H1 (cell line): ENCODE results near the gene XCL1. TPM values are rescaled to one million over a fixed set of nuclear protein-coding genes. Genes with fewer than 3 reads are reported as not detected.

Experiments
- CTCF ChIA-PET: fragments of 300-600 bp; sonication (Branson Sonifier 250); formaldehyde crosslinking; loops from one replicate; lab custom pipeline; 2021; ENCODE audit not compliant: partially characterized antibody; lab: Charles Lee
- POLR2A ChIA-PET: fragments of 300-600 bp; sonication (Branson Sonifier 250); formaldehyde crosslinking; loops from one replicate; lab custom pipeline; 2021; ENCODE audit warnings: inconsistent platforms; ENCODE audit not compliant: partially characterized antibody; lab: Charles Lee
- DNase-seq, 2 experiments: peaks; one replicate each; pipeline versions ENCODE4 v3.0.0 to v3.0.0-alpha.2; 2010 to 2022; ENCODE audit warnings: low spot score in 2 of 2, low read depth in 1 of 2, mixed read lengths in 1 of 2
- FAIRE-seq: peaks from 2 replicates; lab custom pipeline; 2011; peaks lifted over from hg19 to GRCh38; lab: Jason Lieb, UNC
- H2AFZ ChIP-seq: 2 replicates; pipeline ENCODE4 v1.8.1; 2012; ENCODE audit warnings: low read length, inconsistent platforms
- H2AK5ac ChIP-seq: 2 replicates; pipeline ENCODE4 v1.6.1; 2013; ENCODE audit warnings: low read depth, low read length
- H2BK120ac ChIP-seq: replicated peaks from 2 replicates; pipeline ENCODE3; 2013; ENCODE audit warnings: low read depth, low read length, inconsistent platforms
- H2BK12ac ChIP-seq: 2 replicates; pipeline ENCODE4 v1.6.1; 2013; ENCODE audit warnings: low read depth, low read length
- H2BK15ac ChIP-seq: 2 replicates; pipeline ENCODE4 v1.6.1; 2013; ENCODE audit warnings: low read length
- H2BK20ac ChIP-seq: 2 replicates; pipeline ENCODE4 v1.6.1; 2013; ENCODE audit warnings: low read length
- H2BK5ac ChIP-seq: 2 replicates; pipeline ENCODE4 v1.6.1; 2013; ENCODE audit warnings: low read depth, low read length
- H3K14ac ChIP-seq: 2 replicates; pipeline ENCODE4 v1.6.1; 2013; ENCODE audit warnings: inconsistent platforms; ENCODE audit not compliant: insufficient read length
- H3K18ac ChIP-seq: 2 replicates; pipeline ENCODE4 v1.6.1; 2013; ENCODE audit warnings: low read length; ENCODE audit errors: extremely low read depth
- H3K23ac ChIP-seq: 2 replicates; pipeline ENCODE4 v1.6.1; 2013; ENCODE audit warnings: inconsistent platforms; ENCODE audit not compliant: insufficient read length
- H3K23me2 ChIP-seq: 2 replicates; pipeline ENCODE4 v1.6.1; 2013; ENCODE audit warnings: low read depth, low read length
- H3K27ac ChIP-seq: 2 replicates; pipeline ENCODE4 v1.6.1; 2011; ENCODE audit warnings: low read depth, low read length, inconsistent platforms
- H3K27me3 ChIP-seq, 4 experiments: replicated peaks in 1 of 4; 1 replicate in 1 of 4; 2 replicates in 3 of 4; pipeline versions ENCODE4 v1.6.1 to v1.8.1; 2011 to 2013; ENCODE audit warnings: low read length in 3 of 4, mild to moderate bottlenecking in 3 of 4, inconsistent platforms in 2 of 4, mixed read lengths in 2 of 4, moderate library complexity in 1 of 4; ENCODE audit not compliant: control insufficient read depth in 3 of 4, insufficient read depth in 3 of 4; ENCODE audit errors: extremely low read depth in 1 of 4
- H3K36me3 ChIP-seq, 4 experiments: 2 replicates each; pipeline versions ENCODE4 v1.6.1 to v1.8.1; 2011 to 2013; ENCODE audit warnings: mild to moderate bottlenecking in 4 of 4, low read length in 3 of 4, moderate library complexity in 2 of 4, control low read depth in 1 of 4, inconsistent platforms in 1 of 4; ENCODE audit not compliant: insufficient read depth in 4 of 4, control insufficient read depth in 2 of 4
- H3K4ac ChIP-seq: replicated peaks from 2 replicates; pipeline ENCODE3; 2013; ENCODE audit warnings: low read length, low read depth, mixed read lengths, inconsistent platforms; ENCODE audit not compliant: insufficient read length
- H3K4me1 ChIP-seq, 4 experiments: replicated peaks in 1 of 4; 1 replicate in 1 of 4; 2 replicates in 3 of 4; pipeline versions ENCODE4 v1.6.1 to v1.8.1; 2011 to 2013; ENCODE audit warnings: low read length in 3 of 4, inconsistent platforms in 2 of 4, mixed read lengths in 1 of 4; ENCODE audit not compliant: insufficient read depth in 4 of 4, control insufficient read depth in 3 of 4
- H3K4me2 ChIP-seq, 2 experiments: 2 replicates each; pipeline versions ENCODE4 v1.6.1 to v1.8.1; 2011 to 2013; ENCODE audit warnings: low read depth in 2 of 2, low read length in 2 of 2, control low read depth in 1 of 2, inconsistent platforms in 1 of 2, mild to moderate bottlenecking in 1 of 2; ENCODE audit not compliant: insufficient read depth in 1 of 2
- H3K4me3 ChIP-seq, 4 experiments: fragments of 200-600, 300-600 bp in 1 of 4; sonication (generic), shearing (Covaris generic), sonication (Bioruptor Twin) in 1 of 4; 2 replicates each; pipeline versions ENCODE4 v1.5.1 to v1.8.1; 2011 to 2016; ENCODE audit warnings: low read length in 4 of 4, low read depth in 3 of 4, control low read depth in 2 of 4, inconsistent platforms in 2 of 4, mild to moderate bottlenecking in 2 of 4, mixed read lengths in 1 of 4, moderate library complexity in 1 of 4; ENCODE audit not compliant: insufficient read depth in 2 of 4; ENCODE audit errors: extremely low read depth in 1 of 4
- H3K56ac ChIP-seq: replicated peaks from 2 replicates; pipeline ENCODE3; 2013; ENCODE audit warnings: low read depth, mild to moderate bottlenecking, mixed read lengths, low read length, inconsistent platforms; ENCODE audit not compliant: insufficient read length
- H3K79me1 ChIP-seq: 2 replicates; pipeline ENCODE4 v1.6.1; 2013; ENCODE audit warnings: low read depth, low read length, control low read depth
- H3K79me2 ChIP-seq, 2 experiments: 2 replicates each; pipeline versions ENCODE4 v1.6.1 to v1.8.1; 2012 to 2013; ENCODE audit warnings: low read length in 2 of 2, mild to moderate bottlenecking in 2 of 2, inconsistent platforms in 1 of 2; ENCODE audit not compliant: insufficient read depth in 2 of 2, control insufficient read depth in 1 of 2
- H3K9ac ChIP-seq, 4 experiments: replicated peaks in 1 of 4; 1 replicate in 1 of 4; 2 replicates in 3 of 4; pipeline versions ENCODE4 v1.6.1 to v1.8.1; 2011 to 2013; ENCODE audit warnings: low read depth in 3 of 4, low read length in 3 of 4, control low read depth in 2 of 4, mild to moderate bottlenecking in 2 of 4, moderate library complexity in 2 of 4, inconsistent platforms in 1 of 4; ENCODE audit errors: extremely low read depth in 1 of 4
- H3K9me3 ChIP-seq, 2 experiments: 2 replicates each; pipeline versions ENCODE4 v1.6.1 to v1.8.1; 2012 to 2013; ENCODE audit warnings: mild to moderate bottlenecking in 2 of 2, moderate library complexity in 2 of 2, control low read depth in 1 of 2, inconsistent platforms in 1 of 2, low read depth in 1 of 2, low read length in 1 of 2, mixed read lengths in 1 of 2; ENCODE audit not compliant: insufficient read depth in 2 of 2
- H4K20me1 ChIP-seq, 2 experiments: replicated peaks in 1 of 2; 2 replicates each; pipeline versions ENCODE3 to v1.8.1; 2011 to 2013; ENCODE audit warnings: inconsistent platforms in 2 of 2, low read length in 2 of 2, mild to moderate bottlenecking in 1 of 2; ENCODE audit not compliant: insufficient read depth in 2 of 2, control insufficient read depth in 1 of 2
- H4K5ac ChIP-seq: 2 replicates; pipeline ENCODE4 v1.6.1; 2013; ENCODE audit warnings: low read length, low read depth, mixed read lengths, inconsistent platforms; ENCODE audit not compliant: insufficient read length
- H4K8ac ChIP-seq: 2 replicates; pipeline ENCODE4 v1.8.0; 2013; ENCODE audit warnings: mild to moderate bottlenecking, moderate library complexity, low read length, inconsistent platforms; ENCODE audit not compliant: insufficient read depth; ENCODE audit errors: extremely low read depth
- H4K91ac ChIP-seq: replicated peaks from 2 replicates; pipeline ENCODE3; 2013; ENCODE audit warnings: low read length, mixed read lengths, inconsistent platforms; ENCODE audit not compliant: insufficient read length
- BCL11A ChIP-seq, 2 experiments: IDR thresholded peaks; one replicate each; pipeline ENCODE4 v1.6.1; 2011; ENCODE audit warnings: low read depth in 2 of 2, low read length in 2 of 2, mild to moderate bottlenecking in 2 of 2
- CEBPB ChIP-seq: IDR thresholded peaks from 2 replicates; pipeline ENCODE4 v1.6.1; 2012; ENCODE audit warnings: low read depth, low read length
- CHD1 ChIP-seq: IDR thresholded peaks from 2 replicates; pipeline ENCODE4 v1.6.1; 2012; ENCODE audit warnings: low read depth, low read length, improper control_type of control experiment
- EGR1 ChIP-seq: IDR thresholded peaks from 2 replicates; pipeline ENCODE4 v1.6.1; 2011; ENCODE audit warnings: low read depth, low read length, borderline replicate concordance
- EP300 ChIP-seq, 2 experiments: IDR thresholded peaks; 1 replicate in 1 of 2; 2 replicates in 1 of 2; pipeline ENCODE4 v1.6.1; 2011 to 2012; ENCODE audit warnings: low read depth in 2 of 2, low read length in 2 of 2, mild to moderate bottlenecking in 2 of 2, borderline replicate concordance in 1 of 2, inconsistent platforms in 1 of 2, moderate library complexity in 1 of 2
- FOSL1 ChIP-seq: IDR thresholded peaks from 2 replicates; pipeline ENCODE4 v1.6.1; 2011; ENCODE audit warnings: mild to moderate bottlenecking, low read depth, low read length, moderate library complexity; ENCODE audit not compliant: insufficient read depth
- GABPA ChIP-seq: IDR thresholded peaks from 2 replicates; pipeline ENCODE4 v1.6.1; 2011; ENCODE audit warnings: mild to moderate bottlenecking, low read length, moderate library complexity, borderline replicate concordance; ENCODE audit not compliant: insufficient read depth
- HDAC2 ChIP-seq, 2 experiments: fragments of 300-600 bp in 1 of 2; sonication (generic) in 1 of 2; IDR thresholded peaks; 2 replicates each; pipeline ENCODE4 v1.6.1; 2011 to 2012; ENCODE audit warnings: low read depth in 2 of 2, low read length in 2 of 2, mild to moderate bottlenecking in 2 of 2, moderate library complexity in 2 of 2, borderline replicate concordance in 1 of 2, inconsistent platforms in 1 of 2
- KDM4A ChIP-seq: IDR thresholded peaks from one replicate; pipeline ENCODE4 v1.7.1; 2012; ENCODE audit warnings: low read depth, mild to moderate bottlenecking, moderate library complexity, low read length, inconsistent platforms; ENCODE audit not compliant: severe bottlenecking
- PHF8 ChIP-seq: fragments of 200-600 bp; sonication (generic); conservative IDR thresholded peaks from 2 replicates; pipeline ENCODE4 v1.7.1; 2012; ENCODE audit warnings: low read depth, mild to moderate bottlenecking, inconsistent platforms, low read length, moderate library complexity
- RXRA ChIP-seq: IDR thresholded peaks from 2 replicates; pipeline ENCODE4 v1.6.1; 2011; ENCODE audit warnings: low read depth, mild to moderate bottlenecking, low read length, moderate library complexity; ENCODE audit not compliant: insufficient read depth
- SP1 ChIP-seq: IDR thresholded peaks from 2 replicates; pipeline ENCODE4 v1.6.1; 2011; ENCODE audit warnings: low read depth, low read length
- SP4 ChIP-seq: IDR thresholded peaks from 2 replicates; pipeline ENCODE4 v1.6.1; 2012; ENCODE audit warnings: low read length, inconsistent platforms
- TBP ChIP-seq: IDR thresholded peaks from 2 replicates; pipeline ENCODE4 v1.6.1; 2011; ENCODE audit warnings: low read depth, low read length, improper control_type of control experiment
- TEAD4 ChIP-seq: IDR thresholded peaks from 2 replicates; pipeline ENCODE4 v1.6.1; 2012; ENCODE audit warnings: low read depth, low read length, inconsistent platforms, mixed read lengths
- WGBS, 2 experiments: shearing (Covaris generic) in 1 of 2; methylation state at CpG; one replicate each; pipeline versions ENCODE4 v1.1.6 to v1.1.7; 2013 to 2015; ENCODE audit warnings: low lambda C conversion rate in 2 of 2, mixed read lengths in 2 of 2, inconsistent platforms in 1 of 2, low coverage in 1 of 2, missing lambda C conversion rate in 1 of 2; ENCODE audit not compliant: insufficient replicate concordance in 2 of 2, insufficient coverage in 1 of 2, insufficient read length in 1 of 2; ENCODE audit errors: extremely low coverage in 1 of 2, missing lambda C conversion rate in 1 of 2; 5-methylcytosine and 5-hydroxymethylcytosine counted together
- polyA plus RNA-seq, 7 experiments: library from polyadenylated mRNA; depleted of rRNA in 3 of 7; stranded (reverse) in 5 of 7; unstranded in 2 of 7; fragments of >200 nt in 5 of 7; fragments of 200-250 nt in 2 of 7; gene quantifications; 1 replicate in 5 of 7; 2 replicates in 1 of 7; 4 replicates in 1 of 7; pipeline versions ENCODE4 v1.2.1 to v1.2.3, GENCODE V29; 2011 to 2013; ENCODE audit warnings: missing spikeins in 2 of 7, mixed read lengths in 2 of 7
- total RNA-seq: library from RNA; stranded (reverse); fragmentation: NEBNext Ultra II Directional; extraction: Animal tissue kit (Norgen Biotek cat#: 25700); gene quantifications from 2 replicates; pipeline ENCODE4 v1.2.1, GENCODE V29; 2021

The XCL1 gene
- total and polyA plus RNA-seq, 2 of the 8 experiments (the other 6 are each of a cell fraction or from before 2014, with no cell fraction given): 0.39 to 0.63 TPM

DNA sequence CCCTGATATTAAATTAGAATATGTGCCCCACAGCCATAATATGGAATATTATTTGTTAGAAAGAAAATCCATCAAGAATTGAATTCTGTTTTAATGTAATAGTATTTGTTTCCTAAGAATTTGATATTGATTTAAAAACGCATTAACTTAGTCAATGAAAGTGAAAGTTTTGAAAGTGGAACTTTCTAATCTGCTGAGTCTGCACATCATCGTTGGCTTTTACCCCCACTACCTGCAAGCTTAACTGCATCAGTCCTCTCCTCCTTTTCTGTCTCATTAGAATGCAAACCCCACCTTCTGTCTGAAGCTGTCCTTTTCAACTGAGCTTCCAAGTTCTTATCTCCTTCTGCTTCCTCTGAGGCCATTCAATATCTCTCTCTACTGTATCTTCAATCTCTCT, 42.5 kb downstream of the XCL1 start:
- CTCF ChIA-PET: interaction anchor here (0.8 to 3.0 kb wide), 5 partner anchors 15 to 730 kb away, joined by 3 to 18 read pairs (median 3); no protein-coding TSS in a partner anchor
- no peak overlapping the region for H3K9ac ChIP-seq
- no peak overlapping the region for H3K14ac ChIP-seq
- H3K4me2 ChIP-seq: no peak overlapping the region
- no peak overlapping the region for H3K27ac ChIP-seq
- H2BK20ac ChIP-seq: no peak overlapping the region
- no peak for DNase-seq
- no peaks in the 10 kb centered on the region for H3K79me1 ChIP-seq
- H3K23ac ChIP-seq: no peak overlapping the region
- no peak overlapping the region for H2BK120ac ChIP-seq
- H3K27me3 ChIP-seq: no peaks in the 10 kb centered on the region
- no peak overlapping the region for H3K18ac ChIP-seq
- H3K36me3 ChIP-seq: no peaks in the 10 kb centered on the region
- WGBS, 2 experiments: 82% methylated on average over 2 of the region's 2 CpGs; no CpG with 5 or more reads in 1 of the 2 experiments
- no peaks in the 10 kb centered on the region for H4K20me1 ChIP-seq
- no peak overlapping the region for H2BK12ac ChIP-seq
- no peak overlapping the region for H2AFZ ChIP-seq
- H2AK5ac ChIP-seq: no peak overlapping the region
- no peak overlapping the region for H2BK15ac ChIP-seq
- H3K4me3 ChIP-seq: no peak overlapping the region
- no peak for FAIRE-seq
- H4K8ac ChIP-seq: no peak overlapping the region
- H3K79me2 ChIP-seq: no peaks in the 10 kb centered on the region
- no peak overlapping the region for H3K4ac ChIP-seq
- H4K5ac ChIP-seq: no peak overlapping the region
- no peaks in the 10 kb centered on the region; the same call in 1 of the 2 replicates for H3K23me2 ChIP-seq
- no peaks in the 10 kb centered on the region for H3K4me1 ChIP-seq
- POLR2A ChIA-PET: no interaction called here
- no peak overlapping the region for H3K56ac ChIP-seq
- H4K91ac ChIP-seq: no peak overlapping the region
- H3K9me3 ChIP-seq: no peaks in the 10 kb centered on the region
- H2BK5ac ChIP-seq: no peak overlapping the region
- TF ChIP-seq HDAC2 (IDR thresholded peaks at IDR 0.05; ENCODE audit: borderline replicate concordance in 1 of 2, low read depth in 2 of 2, low read length in 2 of 2) (no peak), TEAD4 (no peak), TBP (no peak), PHF8 (no peak), CEBPB (no peak), CHD1 (no peak), EGR1 (no peak), RXRA (no peak), KDM4A (no peak), SP1 (no peak), GABPA (no peak), BCL11A (IDR thresholded peaks at IDR 0.05; ENCODE audit: low read depth in 2 of 2, low read length in 2 of 2) (no peak), FOSL1 (no peak), EP300 (IDR thresholded peaks at IDR 0.05; ENCODE audit: borderline replicate concordance in 1 of 2, low read depth in 2 of 2, low read length in 2 of 2) (no peak), SP4 (no peak)
